Muscle layer of duodenum (tissue), 2 donors: ENCODE measurements around the gene CCDC51.

Experiments
- H3K27ac ChIP-seq: one replicate; pipeline ENCODE4 v1.7.0; 2013; ENCODE audit warnings: mild to moderate bottlenecking, low read length
- H3K27me3 ChIP-seq: one replicate; pipeline ENCODE4 v1.7.0; 2013; ENCODE audit warnings: low read depth, mild to moderate bottlenecking, control low read depth, low read length
- H3K36me3 ChIP-seq, 2 donors: one replicate each; pipeline ENCODE4 v1.7.0; 2013; ENCODE audit warnings: low read length in 2 of 2, control low read depth in 1 of 2, mild to moderate bottlenecking in 1 of 2; ENCODE audit not compliant: insufficient read depth in 2 of 2, control insufficient read depth in 1 of 2
- H3K4me1 ChIP-seq, 2 donors: one replicate each; pipeline ENCODE4 v1.7.0; 2013; ENCODE audit warnings: low read length in 2 of 2, mild to moderate bottlenecking in 2 of 2, control low read depth in 1 of 2, moderate library complexity in 1 of 2; ENCODE audit not compliant: insufficient read depth in 2 of 2, control insufficient read depth in 1 of 2
- H3K4me3 ChIP-seq, 2 donors: one replicate each; pipeline ENCODE4 v1.7.0; 2013; ENCODE audit warnings: low read length in 2 of 2, low read depth in 1 of 2, mild to moderate bottlenecking in 1 of 2
- H3K9me3 ChIP-seq, 2 donors: one replicate each; pipeline ENCODE4 v1.7.0; 2013; ENCODE audit warnings: low read length in 2 of 2, control low read depth in 1 of 2, mild to moderate bottlenecking in 1 of 2; ENCODE audit not compliant: control insufficient read depth in 1 of 2
- donor health status: healthy.

The CCDC51 gene

DNA sequence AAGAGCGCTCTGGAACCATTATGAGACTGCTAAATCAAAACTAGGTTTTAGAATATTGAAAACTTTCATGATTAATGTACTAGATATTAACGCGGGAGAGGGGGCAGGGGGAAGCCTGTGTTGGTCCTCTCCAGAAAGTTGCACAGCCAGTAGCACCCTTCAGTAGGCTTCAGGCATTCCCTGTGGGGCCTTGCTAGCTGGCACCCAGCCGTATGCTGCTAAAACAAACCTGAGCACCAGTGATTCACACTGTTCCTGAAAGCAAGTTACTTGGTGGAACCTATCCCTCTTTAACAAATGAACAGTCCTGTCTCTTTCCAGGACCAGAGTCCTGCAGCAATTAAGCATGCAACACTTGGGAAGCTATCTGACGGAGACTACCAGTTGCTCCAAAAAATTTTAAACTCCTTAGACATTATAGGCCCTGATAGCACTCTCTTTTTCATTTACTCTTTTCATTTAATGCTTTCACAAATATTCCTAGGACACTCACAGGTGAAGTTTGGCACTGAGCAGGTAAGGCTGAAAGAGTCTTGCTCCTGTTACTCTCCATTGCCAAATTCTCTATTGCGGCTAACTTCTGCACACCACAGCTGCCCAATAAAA lies 5.5 kb upstream of the CCDC51 start:
- peak overlapping the region; percentile 83 for H3K27ac ChIP-seq

DNA sequence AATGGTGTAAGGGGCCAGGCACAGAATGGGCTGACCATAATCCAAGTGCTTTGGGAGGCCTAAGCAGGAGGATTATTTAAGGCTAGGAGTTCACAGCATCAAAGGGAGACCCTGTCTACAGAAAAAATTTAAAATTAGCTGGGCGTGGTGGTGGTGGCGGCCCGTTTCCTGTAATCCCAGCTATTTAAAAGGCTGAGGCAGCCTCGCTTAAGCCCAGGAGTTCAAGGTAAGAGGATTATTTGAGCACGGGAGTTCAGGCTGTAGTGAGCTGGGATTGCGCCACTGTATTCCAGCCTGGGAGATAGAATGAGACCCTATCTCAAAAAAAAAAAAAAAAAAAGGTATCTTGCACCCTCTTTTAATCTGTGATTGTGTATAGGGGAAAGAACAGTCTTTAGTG lies 2.0 kb upstream of the CCDC51 start:
- Histone ChIP-seq H3K27ac (no peak overlapping the region), H3K36me3 (peaks cover 0 to 22% of the 10 kb centered on the region in 2 donors), H3K4me3 (peak overlapping the region in 1 of 2 donors; percentile 84), H3K27me3 (no peaks in the 10 kb centered on the region), H3K4me1 (peaks cover 6 to 35% of the 10 kb centered on the region in 2 donors), H3K9me3 (no peaks in the 10 kb centered on the region)

More for the DNA sequence above, 5.5 kb upstream of the CCDC51 start:
- peaks cover 0 to 22% of the 10 kb centered on the region in 2 donors for H3K36me3 ChIP-seq
- H3K9me3 ChIP-seq, result no peaks in the 10 kb centered on the region
- H3K4me3 ChIP-seq, result peak overlapping the region in 1 of 2 donors; percentile 95
- H3K27me3 ChIP-seq, result no peaks in the 10 kb centered on the region
- peaks cover 15 to 34% of the 10 kb centered on the region in 2 donors for H3K4me1 ChIP-seq

DNA sequence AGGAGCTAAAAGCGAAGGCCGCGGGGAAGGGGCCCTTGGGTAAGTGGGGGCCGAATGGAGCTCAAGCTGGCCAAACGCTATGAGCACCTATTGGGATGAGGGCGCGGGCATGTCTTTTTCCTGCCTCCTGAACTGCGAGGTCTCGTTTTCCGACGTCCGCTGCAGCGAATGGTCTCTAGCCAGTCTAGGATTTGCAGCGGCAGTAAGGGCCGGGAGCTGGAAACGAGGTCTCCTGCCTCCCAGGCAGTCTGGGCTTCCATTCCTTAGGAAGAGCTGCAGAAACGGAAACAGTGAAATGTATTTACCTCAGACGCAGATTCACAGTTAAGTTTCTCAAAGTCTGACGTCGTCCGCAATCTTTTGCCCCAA lies 655 bp upstream of the CCDC51 start:
- no peaks in the 10 kb centered on the region for H3K27me3 ChIP-seq
- peak overlapping the region; percentile 90 for H3K27ac ChIP-seq
- peak overlapping the region; percentile 84 to 88 for H3K4me3 ChIP-seq
- H3K36me3 ChIP-seq, result peaks cover 0 to 22% of the 10 kb centered on the region in 2 donors
- H3K9me3 ChIP-seq, result no peaks in the 10 kb centered on the region
- H3K4me1 ChIP-seq, result peaks cover under 1 to 32% of the 10 kb centered on the region in 2 donors

DNA sequence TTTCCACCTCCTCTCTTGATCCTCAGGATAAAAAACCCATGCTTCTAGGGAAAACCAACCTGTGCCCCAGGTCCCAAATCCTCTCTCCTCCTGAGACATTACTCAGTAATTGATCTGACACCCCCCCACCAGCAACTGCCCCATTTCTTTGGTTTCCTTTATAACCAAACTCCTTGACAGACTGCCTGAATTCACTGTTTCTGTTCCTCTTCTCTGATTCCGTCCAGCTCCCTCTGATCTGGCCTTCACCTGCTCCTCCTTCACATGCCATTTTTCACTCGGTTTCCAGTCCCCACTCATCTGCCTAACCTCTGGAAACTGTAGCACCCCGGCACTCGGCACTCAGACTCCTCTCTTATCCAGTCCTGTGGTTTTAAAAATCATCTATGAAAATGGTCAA lies 2.1 kb downstream of the CCDC51 start:
- Histone ChIP-seq H3K36me3 (peaks cover 5 to 8% of the 10 kb centered on the region in 2 donors), H3K9me3 (no peaks in the 10 kb centered on the region), H3K27ac (no peak overlapping the region), H3K4me1 (peaks cover 4 to 41% of the 10 kb centered on the region in 2 donors), H3K4me3 (no peak overlapping the region), H3K27me3 (no peaks in the 10 kb centered on the region)

DNA sequence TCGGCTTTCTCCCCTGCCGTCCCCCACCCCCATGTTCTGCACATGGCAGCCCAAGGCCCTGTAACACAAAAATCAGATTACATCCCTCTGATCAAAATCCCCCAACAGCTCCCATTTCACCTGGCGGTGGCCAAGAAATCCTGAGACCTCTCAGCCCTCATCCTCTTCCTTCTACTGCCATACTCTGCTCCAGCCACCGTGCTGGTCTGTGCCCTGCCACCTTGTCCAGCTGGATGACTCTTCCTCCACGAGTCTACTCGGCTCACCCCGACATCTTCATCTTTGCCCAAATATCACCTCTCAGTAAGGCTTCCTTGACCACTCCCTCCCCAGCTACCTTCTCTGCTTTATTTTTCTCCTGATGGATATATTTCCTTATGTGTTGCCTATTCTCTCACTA lies 3.1 kb downstream of the CCDC51 start:
- Histone ChIP-seq H3K27me3 (no peaks in the 10 kb centered on the region), H3K36me3 (peaks cover 9 to 13% of the 10 kb centered on the region in 2 donors), H3K4me1 (peaks cover 7 to 39% of the 10 kb centered on the region in 2 donors), H3K27ac (no peak overlapping the region), H3K4me3 (no peak overlapping the region), H3K9me3 (no peaks in the 10 kb centered on the region)

DNA sequence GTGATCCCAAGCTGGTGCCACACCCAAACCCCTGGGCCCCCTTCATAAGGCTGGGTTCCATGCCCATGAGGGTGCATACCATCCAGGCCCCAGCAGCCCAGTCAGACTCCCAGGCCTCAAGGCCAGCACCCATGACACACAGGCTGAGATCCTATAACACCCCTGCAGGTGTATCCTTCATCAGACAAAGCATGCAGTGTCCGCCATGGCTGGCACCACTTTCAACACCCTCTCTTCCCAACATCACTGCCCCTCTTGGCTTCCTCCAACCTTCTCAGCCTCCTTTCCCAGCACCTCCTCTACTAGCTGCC lies 3.5 kb downstream of the CCDC51 start:
- H3K27ac ChIP-seq, result peak overlapping the region; percentile 5
- H3K9me3 ChIP-seq, result no peaks in the 10 kb centered on the region
- peaks cover 7 to 35% of the 10 kb centered on the region in 2 donors for H3K4me1 ChIP-seq
- H3K27me3 ChIP-seq, result no peaks in the 10 kb centered on the region
- no peak overlapping the region for H3K4me3 ChIP-seq
- peaks cover 9 to 13% of the 10 kb centered on the region in 2 donors for H3K36me3 ChIP-seq

DNA sequence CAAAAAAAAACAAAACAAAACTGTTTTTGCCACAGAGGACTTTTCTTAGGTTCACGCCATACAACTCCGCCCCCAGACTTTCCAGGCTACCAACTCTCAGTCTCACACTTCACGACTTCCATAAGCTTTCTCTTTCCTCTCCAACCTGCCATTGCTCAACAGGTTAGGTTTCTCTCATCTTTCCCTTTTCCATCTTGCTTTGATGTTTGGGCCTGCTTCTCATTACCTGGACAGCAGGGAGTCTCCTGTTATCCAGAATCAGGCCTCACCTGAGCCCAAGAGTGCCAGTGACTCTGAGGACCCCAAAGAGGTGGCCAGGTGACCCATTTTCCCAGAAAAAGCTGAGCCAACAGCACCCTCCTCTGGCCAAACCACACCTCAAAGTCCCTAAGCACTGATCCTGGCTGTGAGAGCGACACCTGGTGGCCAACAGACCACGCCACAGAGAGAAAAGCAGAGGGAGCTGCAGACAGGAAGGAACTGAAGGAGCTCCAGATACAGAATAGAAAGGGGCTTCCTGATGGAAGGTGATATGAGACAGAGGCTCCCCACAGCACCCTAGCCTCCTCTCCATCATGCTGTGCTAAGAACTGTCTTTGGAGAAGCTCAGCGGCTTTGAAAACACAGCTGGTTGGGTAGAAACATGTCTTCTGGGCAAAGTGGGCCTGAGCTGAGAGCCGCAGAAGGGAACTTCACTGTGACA lies 4.0 kb downstream of the CCDC51 start:
- H3K27ac ChIP-seq, result peak overlapping the region; percentile 64

DNA sequence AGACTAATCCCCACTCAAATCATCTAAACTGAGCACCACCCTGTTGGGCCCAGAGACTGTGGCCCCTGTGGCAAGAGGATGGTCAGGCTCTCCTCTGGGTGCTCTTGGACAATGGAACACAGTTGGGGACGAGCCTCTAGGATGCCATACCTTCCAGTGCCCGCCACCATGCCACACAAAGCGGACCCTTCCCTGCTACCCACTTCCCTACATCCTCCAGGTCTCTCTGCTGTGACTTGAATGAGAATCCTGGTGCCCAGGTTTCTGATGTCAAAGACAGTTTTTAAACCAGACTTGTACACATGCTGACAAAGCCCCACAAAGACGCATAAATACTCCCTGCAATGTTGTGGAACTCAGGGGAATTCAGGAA lies 4.7 kb downstream of the CCDC51 start:
- Histone ChIP-seq H3K27ac (peak overlapping the region; percentile 64), H3K4me1 (peaks cover 11 to 32% of the 10 kb centered on the region in 2 donors), H3K27me3 (no peaks in the 10 kb centered on the region), H3K9me3 (no peaks in the 10 kb centered on the region), H3K4me3 (no peak overlapping the region), H3K36me3 (peaks cover 9 to 13% of the 10 kb centered on the region in 2 donors)

More for the DNA sequence above, 4.0 kb downstream of the CCDC51 start:
- Histone ChIP-seq H3K4me1 (peaks cover 7 to 30% of the 10 kb centered on the region in 2 donors), H3K9me3 (no peaks in the 10 kb centered on the region), H3K36me3 (peaks cover 9 to 13% of the 10 kb centered on the region in 2 donors), H3K27me3 (no peaks in the 10 kb centered on the region), H3K4me3 (no peak overlapping the region)

DNA sequence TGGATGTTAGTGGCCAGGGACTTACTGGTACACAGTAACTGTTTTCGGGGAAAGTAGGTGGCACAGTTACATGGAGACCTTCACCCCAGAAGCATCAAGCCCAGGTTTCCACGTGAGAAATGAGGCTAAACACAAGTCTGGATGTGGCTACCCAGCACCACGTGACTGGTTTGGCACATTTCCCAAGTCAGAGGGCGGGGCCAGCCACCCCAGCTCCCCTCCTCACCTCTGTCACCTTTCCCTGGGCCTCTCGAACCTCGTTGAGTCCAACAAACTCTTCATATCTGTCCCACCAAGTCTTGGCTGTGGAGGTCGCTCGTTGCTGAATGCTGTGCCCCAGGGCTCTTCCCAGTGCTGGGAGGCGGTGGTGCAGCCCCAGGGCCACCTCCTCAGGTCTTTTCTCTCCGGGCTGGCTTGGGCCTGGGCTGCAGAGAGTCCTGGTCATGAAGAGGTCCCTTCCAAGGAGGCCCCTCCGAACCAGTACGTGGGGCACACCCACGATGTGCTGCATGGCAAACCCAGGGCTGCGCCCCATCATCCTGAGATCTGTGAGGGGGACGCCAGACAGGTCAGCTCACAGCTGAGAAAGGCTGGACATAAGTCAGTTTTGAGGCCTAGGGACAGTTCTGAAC lies 5.2 kb downstream of the CCDC51 start:
- Histone ChIP-seq H3K4me1 (peaks cover 14 to 35% of the 10 kb centered on the region in 2 donors), H3K27me3 (no peaks in the 10 kb centered on the region), H3K27ac (peak overlapping the region; percentile 64), H3K36me3 (peaks cover 9 to 13% of the 10 kb centered on the region in 2 donors), H3K9me3 (no peaks in the 10 kb centered on the region), H3K4me3 (no peak overlapping the region)

DNA sequence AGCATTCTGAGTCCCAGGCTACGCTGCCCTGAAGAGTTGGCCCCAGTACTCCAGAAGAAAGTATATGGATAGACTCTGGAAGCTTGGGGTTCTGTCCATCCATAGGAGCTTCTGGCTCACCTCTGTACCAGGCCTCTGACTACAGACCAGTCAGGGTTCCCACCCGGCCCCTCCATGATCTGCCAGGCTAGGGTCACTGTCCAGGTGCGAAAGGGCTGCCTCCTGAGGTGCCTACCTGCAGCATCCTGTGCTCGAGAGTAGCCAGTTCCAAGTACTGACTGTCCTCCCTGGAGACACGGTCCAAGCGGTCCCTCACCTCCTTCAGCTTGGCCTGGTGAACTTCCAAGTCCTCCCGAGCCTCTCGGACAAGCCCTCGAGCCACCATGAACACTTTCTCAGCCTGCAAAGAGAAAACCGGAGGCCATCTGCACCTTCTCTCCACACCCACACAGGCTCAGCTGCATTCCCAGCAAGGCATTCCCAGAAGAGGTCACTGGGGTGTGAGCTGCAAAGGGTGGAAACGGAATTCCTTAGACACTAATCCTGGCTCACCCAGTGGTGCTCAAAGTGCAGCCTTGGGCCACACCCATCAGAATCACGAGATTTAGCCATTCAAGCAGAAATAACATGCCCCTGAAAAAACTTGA lies 6.3 kb downstream of the CCDC51 start:
- peaks cover 14 to 25% of the 10 kb centered on the region in 2 donors for H3K4me1 ChIP-seq
- peaks cover 9 to 13% of the 10 kb centered on the region in 2 donors for H3K36me3 ChIP-seq
- peak overlapping the region; percentile 50 for H3K27ac ChIP-seq
- H3K9me3 ChIP-seq, result no peaks in the 10 kb centered on the region
- no peaks in the 10 kb centered on the region for H3K27me3 ChIP-seq
- peak overlapping the region in 1 of 2 donors; percentile 6 for H3K4me3 ChIP-seq
